NCI-H510A treated with DMSO at 0.1 percent for 48 hours (cell line): ENCODE measurements around the gene AGAP2.
"Not testable (repeated sequence)": the region's sequence is repeated elsewhere in the genome, so short reads cannot be mapped to it uniquely, and the experiment has no call there.

ENCODE experiments used
- DNase-seq: peaks from one replicate; lab custom pipeline; 2025; lab: John Stamatoyannopoulos, UW

Gene AGAP2

DNA sequence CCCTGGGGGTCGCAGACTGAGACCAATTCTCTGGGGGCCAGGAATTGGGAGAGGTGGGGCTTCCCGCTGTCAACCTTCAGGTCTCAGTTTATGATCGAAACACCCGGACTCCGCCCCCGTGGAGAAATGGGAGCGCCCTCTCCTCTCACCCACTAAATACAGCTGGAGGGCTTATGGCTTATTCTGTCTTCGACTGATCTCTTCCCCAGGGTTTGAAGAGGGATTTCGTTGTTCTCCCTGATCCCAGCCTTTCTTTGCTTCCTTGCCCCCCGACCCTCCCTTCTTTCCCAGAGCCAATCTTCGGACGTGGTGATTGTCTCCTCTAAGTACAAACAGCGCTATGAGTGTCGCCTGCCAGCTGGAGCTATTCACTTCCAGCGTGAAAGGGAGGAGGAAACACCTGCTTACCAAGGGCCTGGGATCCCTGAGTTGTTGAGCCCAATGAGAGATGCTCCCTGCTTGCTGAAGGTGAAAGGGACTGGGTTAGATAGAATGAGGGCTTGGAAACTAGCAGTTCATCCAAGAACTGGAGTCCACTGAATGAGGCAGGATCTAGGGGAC, 44.0 kb downstream of the AGAP2 start:
- DNase-seq = peak; percentile 57

DNA sequence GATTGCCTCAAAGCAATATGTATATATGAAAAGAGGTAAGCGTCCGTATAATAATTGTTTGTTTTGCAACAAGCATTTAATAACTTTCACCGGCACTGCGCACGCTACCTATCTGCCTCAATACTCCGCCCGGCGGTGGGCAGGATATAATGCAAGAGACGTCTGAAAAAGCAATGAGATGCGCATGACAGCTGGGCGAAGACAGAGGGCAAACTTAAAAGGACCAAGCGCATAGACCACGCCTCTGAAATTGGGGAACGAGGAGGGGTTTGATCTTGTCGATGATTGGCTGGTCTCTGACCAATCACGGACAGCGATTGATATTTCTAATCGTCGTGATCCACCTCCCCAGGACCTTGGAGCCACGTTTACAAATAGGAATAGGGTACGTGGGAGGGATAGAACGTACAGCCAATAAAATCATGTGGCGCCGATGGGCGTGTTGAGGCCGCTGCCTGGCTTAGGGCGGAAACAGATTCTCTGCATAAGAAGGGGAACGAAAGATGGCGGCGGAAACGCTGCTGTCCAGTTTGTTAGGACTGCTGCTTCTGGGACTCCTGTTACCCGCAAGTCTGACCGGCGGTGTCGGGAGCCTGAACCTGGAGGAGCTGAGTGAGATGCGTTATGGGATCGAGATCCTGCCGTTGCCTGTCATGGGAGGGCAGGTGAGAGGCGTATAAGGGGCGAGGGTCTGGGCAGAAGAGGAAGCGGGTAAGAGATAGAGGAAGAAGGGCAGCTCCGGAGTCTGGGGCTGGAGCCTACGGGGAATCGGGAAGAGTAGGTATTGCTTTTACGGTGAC, 44.7 kb downstream of the AGAP2 start, which contains the start of gene OS9:
Gene OS9, plus strand, starts transcription at position 474 of the 800 bp plus-strand sequence. Its CDS starts 30 bp downstream, at position 504.
- peak; percentile 100 for DNase-seq

DNA sequence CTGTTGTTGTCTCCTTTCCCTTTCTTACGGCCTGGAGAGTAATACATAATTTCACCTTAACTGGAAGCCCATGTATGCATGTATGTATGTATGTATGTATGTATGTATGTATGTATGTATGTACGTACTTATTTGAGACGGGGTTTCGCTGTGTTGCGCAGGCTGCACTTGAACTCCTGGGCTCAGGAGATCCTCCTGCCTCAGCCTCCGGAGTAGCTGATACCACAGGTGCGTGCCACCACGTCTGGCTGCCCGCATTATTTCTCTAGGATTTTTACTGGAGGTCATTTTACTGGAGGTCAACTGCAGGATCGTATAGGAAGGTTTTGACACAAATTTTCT, 45.3 kb downstream of the AGAP2 start:
- no peak for DNase-seq

DNA sequence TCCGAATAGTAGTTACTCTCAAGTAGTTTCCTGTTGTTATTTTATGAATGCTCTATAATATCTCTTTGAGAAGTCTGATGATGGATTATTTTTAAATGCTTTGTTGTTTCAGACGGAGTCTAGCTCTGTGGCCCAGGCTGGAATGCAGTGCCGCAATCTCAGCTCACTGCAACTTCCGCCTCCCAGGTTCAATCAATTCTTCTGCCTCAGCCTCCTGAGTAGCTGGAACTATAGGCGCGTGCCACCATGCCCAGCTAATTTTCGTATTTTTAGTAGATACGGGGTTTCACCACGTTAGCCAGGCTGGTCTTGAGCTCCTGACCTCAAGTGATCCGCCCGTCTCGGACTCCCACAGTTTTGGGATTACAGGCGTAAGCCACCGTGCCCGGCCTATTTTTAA, 46.0 kb downstream of the AGAP2 start:
- no peak for DNase-seq

DNA sequence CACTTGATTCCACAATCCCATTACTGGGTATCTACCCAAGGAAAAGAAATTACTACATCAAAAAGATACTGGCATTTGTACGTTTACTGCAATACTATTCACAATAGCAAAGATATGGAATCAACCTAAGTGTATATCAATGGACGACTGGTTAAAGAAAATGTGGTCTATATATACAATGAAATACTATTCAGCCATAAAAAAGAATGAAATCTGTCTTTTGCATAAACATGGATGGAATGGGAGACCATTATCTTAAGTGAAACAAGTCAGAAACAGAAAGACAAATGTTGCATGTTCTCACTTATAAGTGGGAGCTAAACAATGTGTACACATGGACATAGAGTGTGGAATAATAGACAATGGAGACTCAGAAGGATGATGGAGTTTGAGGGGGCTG, 49.6 kb downstream of the AGAP2 start:
- DNase-seq = no peak

DNA sequence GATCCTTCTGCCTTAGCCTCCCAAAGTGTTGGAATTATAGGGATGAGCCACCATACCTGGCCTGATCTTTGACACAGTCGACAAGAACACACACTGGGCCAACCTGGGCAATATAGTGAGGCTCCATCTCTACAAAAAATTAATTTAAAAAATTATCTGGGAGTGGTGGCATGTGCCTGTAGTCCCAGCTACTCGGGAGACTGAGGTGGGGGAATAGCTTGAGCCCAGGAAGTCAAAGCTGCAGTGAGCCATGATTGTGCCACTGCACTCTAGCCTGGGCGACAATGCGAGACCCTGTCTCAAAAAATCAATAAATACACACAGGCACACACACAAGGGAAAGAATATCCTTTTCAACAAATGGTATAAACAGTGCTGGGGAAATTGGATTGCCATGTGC, 50.7 kb downstream of the AGAP2 start:
- DNase-seq = no peak

DNA sequence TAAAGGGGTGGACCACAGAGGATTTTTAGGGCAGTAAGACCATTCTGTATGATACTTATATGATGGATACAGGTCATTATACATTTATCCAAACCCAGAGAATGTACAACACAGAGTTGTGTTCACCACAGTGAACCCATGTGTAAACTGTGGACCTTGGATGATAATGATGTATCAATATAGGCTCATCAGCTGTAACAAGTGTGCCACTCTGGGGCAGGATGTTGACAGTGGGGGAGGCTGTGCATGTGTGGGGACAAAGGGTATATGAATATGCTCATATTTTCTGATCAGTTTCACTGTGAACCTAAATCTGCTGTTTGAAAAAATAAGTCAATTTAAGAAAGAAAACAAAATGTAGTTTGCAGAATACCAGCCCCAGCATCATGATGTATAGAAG, 58.8 kb downstream of the AGAP2 start:
- no peak for DNase-seq

DNA sequence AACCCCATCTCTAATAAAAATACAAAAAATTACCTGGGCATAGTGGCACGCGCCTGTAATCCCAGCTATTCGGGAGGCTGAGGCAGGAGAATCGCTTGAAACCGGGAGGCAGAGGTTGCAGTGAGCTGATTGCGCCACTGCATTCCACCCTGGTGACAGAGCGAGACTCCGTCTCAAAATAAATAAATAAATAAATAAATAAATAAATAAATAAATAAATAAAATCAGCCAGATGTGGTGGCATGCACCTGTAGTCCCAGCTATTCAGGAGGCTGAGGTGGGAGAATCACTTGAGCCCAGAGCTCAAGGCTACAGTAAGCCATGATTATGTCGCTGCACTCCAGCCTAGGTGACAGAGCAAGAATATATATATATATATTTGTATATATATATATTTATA, 60.6 kb downstream of the AGAP2 start:
- not testable (repeated sequence) for DNase-seq

DNA sequence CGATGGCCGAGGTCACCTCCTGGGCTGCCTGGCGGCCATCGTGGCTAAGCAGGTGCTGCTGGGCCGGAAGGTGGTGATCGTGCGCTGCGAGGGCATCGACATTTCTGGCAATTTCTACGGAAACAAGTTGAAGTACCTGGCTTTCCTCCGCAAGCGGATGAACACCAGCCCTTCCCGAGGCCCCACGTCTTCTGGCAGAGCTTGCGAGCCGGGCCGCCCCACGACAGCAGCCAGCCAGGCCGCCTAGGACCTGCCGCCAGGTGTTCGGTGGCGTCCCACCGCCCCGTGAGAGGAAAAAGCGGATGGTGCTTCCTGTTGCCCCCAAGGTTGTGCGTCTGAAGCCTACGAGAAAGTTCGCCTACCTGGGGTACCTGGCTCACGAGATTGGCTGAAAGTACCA, 63.9 kb downstream of the AGAP2 start:
- DNase-seq = no peak
